Measurements from ENCODE around the gene PHRF1. TPM values are rescaled to one million over a fixed set of nuclear protein-coding genes. Genes with fewer than 3 reads are reported as not detected.
"Not testable (repeated sequence)": the region's sequence is repeated elsewhere in the genome, so short reads cannot be mapped to it uniquely, and the experiment has no call there.

PHRF1 gene
- total RNA-seq, 1 experiment from 2014 or later = 48.9 TPM

GRCh38 chr11:653837-654236 lies 77.6 kb downstream of the PHRF1 start:
- H3K56ac ChIP-seq (ENCODE audit: insufficient read length, low read depth, low read length) = no peak overlapping the region
- H3K4me1 ChIP-seq (ENCODE audit: insufficient read depth, low read length) = no peaks in the 10 kb centered on the region
- H4K5ac ChIP-seq (ENCODE audit: insufficient read length, low read depth, low read length) = no peak overlapping the region
- H2BK120ac ChIP-seq (ENCODE audit: low read depth, low read length, poor library complexity, severe bottlenecking) = no peak overlapping the region
- no peak overlapping the region for H4K8ac ChIP-seq (replicated peaks; ENCODE audit: insufficient read length, low read depth, low read length)
- H3T11ph ChIP-seq (ENCODE audit: low read length) = no peak overlapping the region
- H3K23me2 ChIP-seq (ENCODE audit: insufficient read length, low read depth, low read length, poor library complexity, severe bottlenecking) = no peaks in the 10 kb centered on the region
- no peak overlapping the region for H2BK20ac ChIP-seq (ENCODE audit: low read depth, low read length, poor library complexity, severe bottlenecking)
- H3K79me2 ChIP-seq (ENCODE audit: insufficient read depth, low read length) = no peaks in the 10 kb centered on the region
- H3K23ac ChIP-seq (ENCODE audit: insufficient read length, low read depth, low read length) = no peak overlapping the region
- Mint-ChIP-seq H3K4me3 (no peak overlapping the region), H3K27ac (no peak overlapping the region), H3K36me3 (ENCODE audit: insufficient read depth in 1 of 3, low read depth in 3 of 3) (peaks cover 17 to 56% (median 27%) of the 10 kb centered on the region in 3 experiments), H3K4me1 (no peaks in the 10 kb centered on the region), H3K9me3 (no peaks in the 10 kb centered on the region), H3K27me3 (ENCODE audit: low read depth) (no peaks in the 10 kb centered on the region)
- no peak overlapping the region for H4K91ac ChIP-seq (ENCODE audit: insufficient read length, low read depth, low read length)
- H2AFZ ChIP-seq (ENCODE audit: low read length) = no peak overlapping the region
- H4K20me1 ChIP-seq (ENCODE audit: control insufficient read depth, insufficient read depth, insufficient read length) = no peaks in the 10 kb centered on the region
- no peak overlapping the region for H3K9ac ChIP-seq (ENCODE audit: extremely low read depth, insufficient read length, low read length)
- H3K27me3 ChIP-seq (ENCODE audit: insufficient read depth, low read length) = no peaks in the 10 kb centered on the region
- H3K9me3 ChIP-seq (ENCODE audit: control insufficient read depth, low read depth, low read length) = no peaks in the 10 kb centered on the region
- DNase-seq = no peak
- H2BK12ac ChIP-seq (ENCODE audit: insufficient read length, low read depth, low read length) = no peak overlapping the region
- H3K4ac ChIP-seq (ENCODE audit: low read depth, low read length) = no peak overlapping the region
- no peak overlapping the region for H3K14ac ChIP-seq (ENCODE audit: insufficient read depth, low read length)
- no CpG with 5 or more reads among the region's 15 CpGs for WGBS (ENCODE audit: extremely low coverage, insufficient read length, low lambda C conversion rate)
- H2BK15ac ChIP-seq (ENCODE audit: low read depth, low read length) = no peak overlapping the region
- H3K18ac ChIP-seq (ENCODE audit: insufficient read length, low read depth, low read length) = no peak overlapping the region
- H2BK5ac ChIP-seq (ENCODE audit: insufficient read length, low read length) = no peak overlapping the region
- H3K27ac ChIP-seq (ENCODE audit: insufficient read length, low read depth, low read length) = no peak overlapping the region
- no peak overlapping the region for H2AK5ac ChIP-seq (ENCODE audit: insufficient read length, low read length)
- H3K79me1 ChIP-seq (ENCODE audit: insufficient read depth, low read depth, low read length, poor library complexity, severe bottlenecking) = no peaks in the 10 kb centered on the region
- no peak for TF ChIP-seq CTCF (conservative IDR thresholded peaks at IDR 0.05)
- no peak overlapping the region for H3K4me2 ChIP-seq (ENCODE audit: insufficient read depth, insufficient read length, low read length)

GRCh38 chr11:654444-654843 lies 78.2 kb downstream of the PHRF1 start:
- not testable (repeated sequence) for H3K23me2 ChIP-seq (ENCODE audit: insufficient read length, low read depth, low read length, poor library complexity, severe bottlenecking); H2BK5ac ChIP-seq (ENCODE audit: insufficient read length, low read length); H3K9me3 Mint-ChIP-seq; H3K4ac ChIP-seq (ENCODE audit: low read depth, low read length); H2AK5ac ChIP-seq (ENCODE audit: insufficient read length, low read length); H3K27me3 ChIP-seq (ENCODE audit: insufficient read depth, low read length); H4K20me1 ChIP-seq (ENCODE audit: control insufficient read depth, insufficient read depth, insufficient read length); H3K27ac Mint-ChIP-seq; DNase-seq; H3K4me1 ChIP-seq (ENCODE audit: insufficient read depth, low read length); H3K27ac ChIP-seq (ENCODE audit: insufficient read length, low read depth, low read length); H3K9ac ChIP-seq (ENCODE audit: extremely low read depth, insufficient read length, low read length); H4K5ac ChIP-seq (ENCODE audit: insufficient read length, low read depth, low read length); H3K79me1 ChIP-seq (ENCODE audit: insufficient read depth, low read depth, low read length, poor library complexity, severe bottlenecking); H3K9me3 ChIP-seq (ENCODE audit: control insufficient read depth, low read depth, low read length); H3K14ac ChIP-seq (ENCODE audit: insufficient read depth, low read length); H2AFZ ChIP-seq (ENCODE audit: low read length); H3K56ac ChIP-seq (ENCODE audit: insufficient read length, low read depth, low read length); H3K4me2 ChIP-seq (ENCODE audit: insufficient read depth, insufficient read length, low read length); H3K23ac ChIP-seq (ENCODE audit: insufficient read length, low read depth, low read length); H3K4me1 Mint-ChIP-seq; H2BK12ac ChIP-seq (ENCODE audit: insufficient read length, low read depth, low read length); H4K8ac ChIP-seq (replicated peaks; ENCODE audit: insufficient read length, low read depth, low read length); H3K27me3 Mint-ChIP-seq (ENCODE audit: low read depth); H2BK20ac ChIP-seq (ENCODE audit: low read depth, low read length, poor library complexity, severe bottlenecking); H2BK120ac ChIP-seq (ENCODE audit: low read depth, low read length, poor library complexity, severe bottlenecking); H3K4me3 Mint-ChIP-seq; H3T11ph ChIP-seq (ENCODE audit: low read length); H2BK15ac ChIP-seq (ENCODE audit: low read depth, low read length); H3K18ac ChIP-seq (ENCODE audit: insufficient read length, low read depth, low read length); H3K79me2 ChIP-seq (ENCODE audit: insufficient read depth, low read length); H4K91ac ChIP-seq (ENCODE audit: insufficient read length, low read depth, low read length)
- peaks cover 17 to 55% (median 27%) of the 10 kb centered on the region in 3 experiments for H3K36me3 Mint-ChIP-seq (ENCODE audit: insufficient read depth in 1 of 3, low read depth in 3 of 3)
- no CpG with 5 or more reads among the region's 12 CpGs for WGBS (ENCODE audit: extremely low coverage, insufficient read length, low lambda C conversion rate)
